HG03175 (cell line): ENCODE results near the gene CADPS2.
"Not testable (repeated sequence)": the region's sequence is repeated elsewhere in the genome, so short reads cannot be mapped to it uniquely, and the experiment has no call there.

Experiments used
- ATAC-seq: cut with Tn5 transposase; IDR thresholded peaks from one replicate; pipeline ENCODE4 v1.9.1; 2021; ENCODE audit warnings: mild to moderate bottlenecking, moderate library complexity; ENCODE audit not compliant: unreplicated experiment

Gene CADPS2

DNA sequence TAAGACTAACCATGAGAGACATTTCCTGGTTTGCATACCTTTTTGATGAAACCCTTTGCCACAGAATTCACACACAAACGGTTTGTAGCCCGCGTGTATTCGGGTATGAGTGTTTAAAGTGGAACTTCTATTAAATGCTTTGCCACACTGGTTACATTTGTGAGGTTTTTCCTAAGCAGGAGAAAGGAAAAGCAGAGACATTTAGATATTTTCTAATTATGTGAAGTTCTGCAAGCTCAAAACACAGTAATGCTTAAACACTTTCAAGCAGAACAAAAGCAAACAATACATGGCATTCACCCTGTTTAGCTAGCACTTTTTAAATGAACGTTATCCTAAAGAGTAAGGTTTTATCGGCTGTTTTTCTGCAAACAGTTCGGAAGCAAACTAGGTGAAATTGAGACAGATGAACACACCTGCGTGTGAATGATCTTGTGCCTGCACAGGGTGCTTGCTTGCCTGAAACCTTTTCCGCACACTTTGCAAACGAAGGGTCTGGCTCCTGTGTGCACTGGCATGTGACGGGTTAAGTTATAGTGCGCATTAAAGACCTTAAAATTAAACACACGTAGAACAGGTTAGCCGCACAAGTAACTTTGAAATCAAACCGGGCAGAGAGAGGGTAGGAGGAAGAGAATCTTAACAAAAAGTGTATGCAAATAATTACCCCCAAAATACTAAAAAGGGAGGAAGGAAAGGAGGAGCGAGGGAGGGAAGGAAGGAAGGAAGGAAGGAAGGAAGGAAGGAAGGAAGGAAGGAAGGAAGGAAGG lies 583.3 kb downstream of the CADPS2 start:
- no peak for ATAC-seq

DNA sequence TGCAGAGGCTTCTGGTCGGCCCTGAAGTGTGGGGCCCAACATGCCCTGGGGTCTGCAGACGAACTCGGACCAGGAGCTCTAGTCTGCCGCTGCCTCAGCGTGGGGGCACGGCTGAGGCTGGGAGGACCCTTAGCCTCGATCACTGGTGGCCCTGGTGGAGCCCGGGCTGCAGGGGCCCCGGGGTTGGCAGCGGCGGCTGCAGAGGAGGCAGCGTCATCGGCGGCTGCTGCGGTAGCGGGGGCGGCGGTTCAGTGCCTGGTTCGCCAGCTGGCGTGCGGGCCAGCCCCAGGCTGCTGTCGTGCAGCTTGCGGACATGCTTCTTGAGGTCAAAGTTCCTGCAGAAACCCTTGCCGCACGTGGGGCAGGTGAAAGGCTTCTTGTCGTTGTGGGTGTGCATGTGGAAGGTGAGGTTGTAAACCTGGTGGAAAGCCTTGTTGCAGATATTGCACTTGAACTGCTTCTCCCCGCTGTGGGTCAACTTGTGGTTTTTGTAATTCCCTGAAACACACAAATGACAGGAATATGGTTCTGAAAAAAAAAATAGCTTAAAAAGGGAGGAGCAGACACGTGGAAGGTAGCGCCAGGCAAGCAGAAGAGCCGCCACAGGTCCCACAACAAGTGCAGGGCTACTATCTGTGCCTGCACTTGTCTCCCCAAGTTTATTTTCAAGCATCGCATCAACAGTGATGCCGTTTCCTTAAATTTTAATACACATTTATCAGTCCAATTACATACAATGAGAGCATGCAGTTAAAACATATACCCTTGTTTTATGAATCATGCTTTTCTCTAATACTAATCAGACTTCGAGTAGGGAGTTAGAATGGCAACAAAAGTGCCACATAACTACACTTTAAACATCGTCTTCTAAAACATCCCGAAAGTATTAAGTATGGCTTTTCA lies 584.2 kb downstream of the CADPS2 start:
- ATAC-seq: no peak

DNA sequence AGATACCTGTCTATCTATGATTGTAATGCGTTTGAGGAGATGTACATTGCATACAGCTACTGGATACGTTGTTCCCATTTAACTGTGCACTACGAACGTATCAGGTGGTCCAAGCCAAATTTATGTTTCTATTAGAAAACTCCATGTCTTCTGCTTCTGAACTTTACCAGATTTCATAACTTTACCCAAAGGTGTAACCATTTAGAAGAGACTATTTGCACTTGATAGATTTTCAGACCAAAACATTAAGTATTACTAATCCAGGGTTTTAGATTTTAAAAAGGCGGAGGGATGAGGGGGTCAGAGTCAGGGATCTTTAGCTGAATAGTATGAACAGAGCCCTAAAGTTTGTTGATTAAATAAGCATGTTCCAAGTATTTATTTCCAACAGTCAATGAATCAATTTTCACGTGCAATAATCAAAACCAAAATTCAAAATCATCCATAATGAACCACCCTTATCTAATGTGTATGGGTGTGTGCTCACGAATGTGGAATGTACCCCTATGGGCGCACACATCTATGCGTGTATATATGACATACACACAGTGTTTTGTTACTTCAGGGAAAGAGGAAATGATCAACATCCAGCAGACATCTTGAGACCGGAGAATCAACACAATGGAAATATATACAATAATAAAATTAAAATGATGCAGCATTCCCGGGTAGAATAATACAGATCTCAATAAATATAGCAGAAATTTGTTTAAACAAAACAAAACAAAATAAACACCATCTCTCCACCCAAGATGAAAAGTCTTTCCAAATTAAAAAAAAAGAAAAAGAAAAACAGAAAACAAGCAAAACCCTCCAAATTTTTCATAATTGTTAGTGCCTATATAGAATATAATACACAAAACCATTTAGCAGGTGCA lies 585.1 kb downstream of the CADPS2 start:
- no peak for ATAC-seq

DNA sequence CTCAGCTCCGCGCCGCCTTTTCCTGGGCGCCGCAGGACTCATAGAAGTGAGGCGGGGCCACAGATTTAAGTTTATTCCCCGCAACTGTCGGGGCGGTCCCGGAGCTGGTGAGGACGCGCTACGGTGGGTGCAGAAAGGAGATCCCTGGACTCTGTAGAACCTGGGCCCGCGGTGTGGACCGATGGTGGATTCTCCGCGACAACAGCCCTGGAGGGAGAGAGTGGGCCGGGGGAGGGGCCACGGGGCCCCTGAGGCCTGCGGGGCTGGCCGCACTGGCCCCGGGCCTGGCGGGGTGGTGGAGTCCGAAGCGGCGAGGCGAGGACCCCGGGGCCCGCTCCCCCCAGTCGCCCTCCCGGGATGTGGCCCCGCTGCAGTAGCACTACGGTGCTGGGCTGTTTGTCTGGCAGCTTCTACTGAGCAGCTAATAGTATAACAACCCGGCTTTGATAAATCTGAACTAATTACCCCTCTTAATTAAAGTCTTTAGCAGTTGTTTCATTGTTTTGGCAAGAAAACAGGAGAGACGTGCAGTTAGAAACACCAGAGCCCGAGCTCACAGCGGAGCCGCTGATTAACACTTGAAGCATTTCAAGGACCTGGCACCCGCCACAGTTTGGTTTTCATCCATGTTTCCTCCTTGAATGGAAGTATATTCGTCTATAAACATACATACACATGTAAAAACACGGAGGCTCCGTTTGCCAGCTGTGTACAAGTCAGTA lies 585.9 kb downstream of the CADPS2 start:
- ATAC-seq: no peak

DNA sequence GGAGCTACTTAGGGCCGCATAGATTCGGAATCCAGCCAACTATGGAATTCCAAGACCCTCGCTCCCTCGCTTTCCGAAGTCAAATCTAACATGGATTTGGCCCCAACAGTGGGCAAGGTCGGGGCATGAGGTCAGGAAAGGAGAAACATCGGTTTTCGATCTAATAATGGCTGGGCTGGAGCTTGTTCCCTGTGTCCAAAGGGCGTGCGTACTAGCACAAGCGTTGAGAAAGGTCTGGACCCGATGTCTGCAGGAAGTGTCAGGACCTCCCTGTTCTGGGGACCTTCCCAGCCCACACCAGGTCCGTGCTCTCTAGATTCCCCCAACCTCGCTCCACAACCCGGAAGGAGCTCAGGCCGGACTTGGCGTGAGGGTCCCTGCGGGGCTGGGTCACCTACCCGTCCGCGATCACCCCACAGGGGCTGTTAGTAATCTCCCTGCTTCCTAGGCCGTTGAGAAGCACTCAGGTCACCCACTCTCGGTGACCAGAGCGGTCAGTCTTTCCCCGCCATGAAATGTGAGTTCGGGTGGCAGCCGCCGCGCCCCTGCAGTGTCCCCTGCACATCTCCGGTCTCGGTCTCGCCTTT lies 586.5 kb downstream of the CADPS2 start:
- ATAC-seq: no peak

DNA sequence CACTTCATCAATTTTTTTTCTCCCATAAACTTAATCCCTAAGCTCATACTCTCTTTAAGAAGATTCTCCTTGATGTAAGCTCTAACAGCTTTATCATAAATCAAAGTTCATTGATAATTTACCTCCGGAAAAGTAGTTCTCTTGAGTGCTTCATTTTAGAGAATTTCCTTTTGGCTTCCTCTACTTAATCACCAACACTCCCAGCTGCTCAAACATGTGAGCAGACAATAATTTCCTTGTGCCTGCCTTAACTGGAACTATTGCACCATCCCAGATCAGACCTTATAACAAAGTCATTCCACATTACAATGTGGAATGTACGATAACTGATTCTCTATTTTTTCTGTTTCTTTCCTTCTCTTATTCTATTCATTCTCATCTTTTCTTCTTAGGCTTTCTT lies 587.6 kb downstream of the CADPS2 start:
- no peak for ATAC-seq

DNA sequence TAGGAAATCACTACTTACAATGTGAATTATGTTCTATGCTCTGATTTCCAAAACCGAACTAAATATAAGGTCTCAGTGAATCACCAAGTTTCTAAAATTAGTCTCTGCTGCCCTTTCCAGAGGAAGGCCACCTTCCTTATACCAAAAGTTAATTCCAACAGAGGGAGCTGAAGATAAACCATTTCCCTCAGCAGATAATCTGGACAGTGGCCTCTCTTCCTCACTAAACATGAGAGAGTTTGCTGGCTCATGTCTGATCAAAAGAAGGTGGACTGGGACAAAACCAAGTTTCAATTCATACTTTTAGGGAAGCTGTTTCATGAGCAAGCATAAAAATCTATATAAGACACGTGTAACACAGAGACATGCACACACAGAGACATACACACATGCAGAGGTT lies 588.1 kb downstream of the CADPS2 start:
- ATAC-seq: no peak

DNA sequence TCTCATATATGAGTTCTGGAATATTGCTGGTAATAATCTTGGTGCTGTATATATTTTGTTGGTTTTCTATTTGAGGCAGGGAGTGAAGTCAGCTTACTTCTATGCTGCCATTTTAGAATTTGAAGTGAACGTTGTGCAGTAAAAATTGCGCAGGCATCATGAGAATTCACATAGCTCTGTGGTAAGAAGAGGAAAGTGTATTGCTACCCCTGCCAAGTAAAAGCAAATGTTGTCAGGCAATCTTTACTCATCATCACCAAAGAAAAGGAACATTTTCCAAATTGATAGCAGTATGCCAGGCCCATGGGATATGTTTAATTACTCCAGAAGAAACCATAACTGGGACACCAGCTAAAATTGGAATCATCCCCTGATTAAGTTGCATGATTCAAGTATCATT lies 595.1 kb downstream of the CADPS2 start:
- ATAC-seq: no peak

DNA sequence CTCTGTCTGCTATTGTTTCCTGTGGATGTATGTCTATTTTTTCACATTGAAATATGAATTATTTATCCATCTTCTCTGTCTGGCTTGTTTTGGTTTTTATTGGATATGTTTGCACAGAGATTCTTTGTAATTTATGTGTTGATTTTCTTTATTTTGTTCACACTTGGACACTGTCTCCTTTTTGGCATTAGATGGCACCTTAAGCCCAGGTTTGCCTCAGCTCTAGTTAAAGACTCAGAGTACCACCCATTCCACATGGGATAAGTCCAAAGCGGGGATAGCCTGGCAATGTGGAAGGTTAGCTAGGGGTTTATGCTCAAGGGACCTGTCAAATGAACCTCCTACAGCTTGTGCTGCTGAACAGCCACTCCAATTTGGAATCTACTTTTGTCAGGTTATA lies 595.8 kb downstream of the CADPS2 start:
- no peak for ATAC-seq

DNA sequence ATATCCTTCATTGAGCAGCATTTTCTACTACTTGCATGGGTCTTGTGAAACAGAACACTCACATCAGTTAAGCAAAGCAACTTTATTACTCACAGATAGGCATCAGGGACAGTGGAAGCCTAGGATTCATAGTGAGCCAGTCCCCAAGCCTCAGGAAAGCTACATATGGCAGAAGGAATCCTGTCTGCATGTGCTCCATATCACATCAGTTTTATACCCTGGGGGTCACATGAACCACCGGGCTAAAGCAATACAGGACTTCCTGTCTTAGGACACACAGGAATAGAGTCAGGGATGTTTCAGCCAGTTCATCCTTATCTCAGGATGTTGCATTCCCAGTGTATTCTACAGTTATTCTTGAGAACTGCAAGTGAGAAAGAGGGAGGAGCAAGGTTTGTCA lies 596.8 kb downstream of the CADPS2 start:
- ATAC-seq: no peak

DNA sequence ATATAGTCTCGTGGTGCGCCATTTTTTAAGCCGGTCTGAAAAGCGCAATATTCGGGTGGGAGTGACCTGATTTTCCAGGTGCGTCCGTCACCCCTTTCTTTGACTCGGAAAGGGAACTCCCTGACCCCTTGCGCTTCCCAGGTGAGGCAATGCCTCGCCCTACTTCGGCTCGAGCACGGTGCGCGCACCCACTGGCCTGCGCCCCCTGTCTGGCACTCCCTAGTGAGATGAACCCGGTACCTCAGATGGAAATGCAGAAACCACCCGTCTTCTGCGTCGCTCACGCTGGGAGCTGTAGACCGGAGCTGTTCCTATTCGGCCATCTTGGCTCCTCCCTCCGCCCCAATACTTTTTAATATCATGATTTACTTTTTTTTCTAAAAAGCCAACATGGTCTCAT lies 601.7 kb downstream of the CADPS2 start:
- not testable (repeated sequence) for ATAC-seq

DNA sequence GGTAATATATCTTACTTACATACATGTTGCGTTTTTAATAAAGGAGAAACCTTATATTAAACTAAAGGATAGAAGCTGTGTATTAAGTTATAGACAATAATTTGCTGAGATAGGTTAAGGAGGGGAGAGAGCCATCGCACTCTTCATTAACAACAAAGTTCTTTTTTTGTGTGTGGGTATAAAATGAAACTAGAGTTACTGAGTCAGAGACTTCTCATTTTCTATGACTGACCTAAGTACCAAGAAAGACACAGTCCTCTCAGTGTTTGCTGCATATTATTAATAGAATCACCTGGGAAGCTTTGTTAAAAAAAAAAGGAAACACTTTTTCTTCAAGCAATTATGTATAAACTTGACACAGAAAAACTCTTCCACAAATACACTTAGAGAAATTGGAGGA lies 613.1 kb downstream of the CADPS2 start:
- ATAC-seq: no peak

DNA sequence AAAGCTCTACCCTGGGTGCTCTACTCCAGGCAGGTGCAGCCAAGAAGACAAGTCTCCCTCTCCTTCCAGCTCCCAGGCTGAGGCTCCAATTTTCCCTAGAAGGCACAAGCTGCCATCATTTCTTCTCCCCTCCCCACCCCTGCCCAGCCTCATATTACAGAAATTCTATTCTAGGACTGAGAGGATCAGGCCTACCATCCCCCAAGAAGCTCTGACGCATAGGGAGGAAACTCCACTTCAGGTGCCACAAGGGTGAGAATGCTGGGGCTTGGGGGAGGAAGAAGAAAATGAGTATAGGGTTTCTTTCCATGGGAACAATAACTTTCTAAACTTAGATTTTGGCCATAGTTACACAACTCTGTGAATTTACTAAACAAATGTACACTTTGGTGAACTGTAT lies 617.0 kb downstream of the CADPS2 start:
- no peak for ATAC-seq
